Osteoblast (primary cell): ENCODE results near the gene FBLN1. TPM values are rescaled to one million over a fixed set of nuclear protein-coding genes. Genes with fewer than 3 reads are reported as not detected.

Experiments used
- DNase-seq: peaks from one replicate; pipeline ENCODE4 v3.0.0; 2011; ENCODE audit warnings: low spot score, mixed read lengths; ENCODE audit not compliant: insufficient read length; ENCODE audit errors: missing footprints
- H2AFZ ChIP-seq: 2 replicates; pipeline ENCODE4 v1.6.0; 2011; ENCODE audit warnings: mild to moderate bottlenecking, low read length
- H3K27ac ChIP-seq: 2 replicates; pipeline ENCODE4 v1.5.1; 2011; ENCODE audit warnings: mild to moderate bottlenecking, low read depth, low read length, moderate library complexity
- H3K27me3 ChIP-seq: 2 replicates; pipeline ENCODE4 v1.6.0; 2012; ENCODE audit warnings: mild to moderate bottlenecking, control low read depth, inconsistent platforms, low read length, moderate library complexity; ENCODE audit not compliant: insufficient read depth
- H3K36me3 ChIP-seq: 2 replicates; pipeline ENCODE4 v1.5.1; 2011; ENCODE audit warnings: mild to moderate bottlenecking, low read length, control low read depth, moderate library complexity; ENCODE audit not compliant: insufficient read depth
- H3K4me1 ChIP-seq: 2 replicates; pipeline ENCODE4 v1.5.1; 2011; ENCODE audit warnings: mild to moderate bottlenecking, low read length, control low read depth, moderate library complexity; ENCODE audit not compliant: insufficient read depth
- H3K4me2 ChIP-seq: 2 replicates; pipeline ENCODE4 v1.6.0; 2011; ENCODE audit warnings: mild to moderate bottlenecking, low read length; ENCODE audit not compliant: insufficient read depth
- H3K4me3 ChIP-seq: fragments of 200-600 bp; sonication (generic); 3 replicates; pipeline ENCODE4 v1.5.1; 2012; ENCODE audit warnings: mild to moderate bottlenecking, low read length, inconsistent platforms; ENCODE audit not compliant: insufficient read depth
- H3K79me2 ChIP-seq: 2 replicates; pipeline ENCODE4 v1.6.0; 2012; ENCODE audit warnings: mild to moderate bottlenecking, low read length, control low read depth, inconsistent platforms; ENCODE audit not compliant: insufficient read depth
- H3K9me3 ChIP-seq: 2 replicates; pipeline ENCODE4 v1.5.1; 2011; ENCODE audit warnings: low read depth, low read length, control low read depth
- H4K20me1 ChIP-seq: 2 replicates; pipeline ENCODE4 v1.6.0; 2012; ENCODE audit warnings: mild to moderate bottlenecking, low read length, control low read depth; ENCODE audit not compliant: insufficient read depth
- total RNA-seq: library from RNA; depleted of rRNA; stranded (reverse); fragments of >200 nt; gene quantifications from 2 replicates; pipeline ENCODE4 v1.2.3, GENCODE V29; 2012
- TF ChIP-seq, protein P1 (sequence below): IDR thresholded peaks from 2 replicates; pipeline ENCODE4 v1.5.1; 2011; ENCODE audit warnings: mild to moderate bottlenecking, low read depth, low read length, moderate library complexity; ENCODE audit errors: extremely low read depth

Gene FBLN1
- total RNA-seq, 1 donor, result 88.3 TPM

DNA sequence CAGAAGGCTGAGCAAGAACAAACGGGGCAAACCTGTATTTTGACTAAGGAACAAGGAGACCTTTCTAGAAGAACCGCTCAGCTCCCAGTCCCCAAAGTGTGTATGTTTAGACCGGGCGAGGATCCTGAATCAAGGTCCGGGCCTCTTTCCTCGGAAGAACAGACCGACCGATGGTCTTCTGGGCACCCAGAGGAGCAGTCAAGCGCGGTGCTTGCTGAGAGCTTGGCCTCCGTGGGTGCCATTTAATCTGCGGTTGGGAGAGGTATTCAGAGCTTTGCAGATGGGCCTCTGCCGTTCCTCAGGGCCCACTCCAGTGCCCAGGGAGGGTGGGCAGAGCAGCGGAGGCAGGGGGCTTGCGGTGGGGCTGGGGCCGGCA, 142.5 kb downstream of the FBLN1 start:
- H3K79me2 ChIP-seq, result no peaks in the 10 kb centered on the region
- no peaks in the 10 kb centered on the region for H3K9me3 ChIP-seq
- H2AFZ ChIP-seq, result peak overlapping the region; percentile 80
- no peak overlapping the region for H3K27ac ChIP-seq
- H3K4me3 ChIP-seq, result peak overlapping the region; percentile 59
- DNase-seq, result no peak
- peaks cover 5% of the 10 kb centered on the region for H3K27me3 ChIP-seq
- peak overlapping the region; percentile 80 for H3K4me2 ChIP-seq
- no peaks in the 10 kb centered on the region for H4K20me1 ChIP-seq
- no peaks in the 10 kb centered on the region for H3K36me3 ChIP-seq
- H3K4me1 ChIP-seq, result peaks cover 5% of the 10 kb centered on the region
- TF ChIP-seq, protein P1, sequence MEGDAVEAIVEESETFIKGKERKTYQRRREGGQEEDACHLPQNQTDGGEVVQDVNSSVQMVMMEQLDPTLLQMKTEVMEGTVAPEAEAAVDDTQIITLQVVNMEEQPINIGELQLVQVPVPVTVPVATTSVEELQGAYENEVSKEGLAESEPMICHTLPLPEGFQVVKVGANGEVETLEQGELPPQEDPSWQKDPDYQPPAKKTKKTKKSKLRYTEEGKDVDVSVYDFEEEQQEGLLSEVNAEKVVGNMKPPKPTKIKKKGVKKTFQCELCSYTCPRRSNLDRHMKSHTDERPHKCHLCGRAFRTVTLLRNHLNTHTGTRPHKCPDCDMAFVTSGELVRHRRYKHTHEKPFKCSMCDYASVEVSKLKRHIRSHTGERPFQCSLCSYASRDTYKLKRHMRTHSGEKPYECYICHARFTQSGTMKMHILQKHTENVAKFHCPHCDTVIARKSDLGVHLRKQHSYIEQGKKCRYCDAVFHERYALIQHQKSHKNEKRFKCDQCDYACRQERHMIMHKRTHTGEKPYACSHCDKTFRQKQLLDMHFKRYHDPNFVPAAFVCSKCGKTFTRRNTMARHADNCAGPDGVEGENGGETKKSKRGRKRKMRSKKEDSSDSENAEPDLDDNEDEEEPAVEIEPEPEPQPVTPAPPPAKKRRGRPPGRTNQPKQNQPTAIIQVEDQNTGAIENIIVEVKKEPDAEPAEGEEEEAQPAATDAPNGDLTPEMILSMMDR, result no peak

DNA sequence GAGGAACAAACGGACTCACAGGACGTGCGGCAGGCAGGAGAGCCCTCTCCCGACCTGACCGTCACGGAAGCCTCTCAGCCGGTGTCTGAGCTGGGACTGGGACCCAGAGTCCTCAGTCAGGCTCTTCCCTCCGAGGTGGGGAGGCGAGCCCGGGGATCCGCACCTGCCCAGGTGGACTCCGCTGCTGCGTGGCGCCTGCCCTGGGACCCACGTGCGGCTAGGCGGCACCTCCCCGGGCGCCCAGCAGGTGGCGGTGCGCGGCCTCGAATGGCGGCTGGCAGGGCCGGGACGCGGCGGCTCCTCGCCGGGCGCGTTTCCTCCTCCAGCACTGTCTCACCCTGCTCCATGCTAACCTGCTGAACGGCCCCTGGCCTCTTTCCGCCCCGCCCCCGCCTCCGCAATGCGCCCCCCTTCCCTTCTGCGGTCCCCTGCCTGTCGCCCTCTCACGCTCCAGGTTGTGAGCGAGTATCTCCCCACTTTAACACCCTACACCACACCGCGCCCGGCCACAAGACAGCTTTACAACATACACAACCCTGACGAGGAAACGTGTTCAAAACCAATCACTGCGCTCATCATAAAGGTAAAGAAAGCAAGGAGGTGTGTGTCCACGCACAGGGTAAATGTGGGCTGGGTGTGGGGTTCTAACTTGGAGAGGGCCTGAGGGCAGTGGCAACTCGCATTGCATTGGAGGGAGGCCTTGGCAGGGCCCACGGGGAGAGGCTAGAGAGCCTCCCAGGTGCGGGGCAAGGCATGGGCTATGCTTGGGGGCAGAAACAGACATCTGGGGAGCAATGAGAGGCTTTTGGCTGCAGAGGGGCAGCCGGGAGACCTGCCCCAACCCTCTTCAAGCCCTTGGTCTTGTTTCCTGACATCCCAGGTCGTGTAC, 143.1 kb downstream of the FBLN1 start:
- Histone ChIP-seq H4K20me1 (no peaks in the 10 kb centered on the region), H3K79me2 (no peaks in the 10 kb centered on the region), H3K4me3 (peak overlapping the region; percentile 59), H2AFZ (peak overlapping the region; percentile 80), H3K36me3 (no peaks in the 10 kb centered on the region), H3K27me3 (peaks cover 5% of the 10 kb centered on the region), H3K9me3 (no peaks in the 10 kb centered on the region), H3K27ac (no peak overlapping the region), H3K4me1 (peaks cover 5% of the 10 kb centered on the region), H3K4me2 (peak overlapping the region; percentile 80)
- TF ChIP-seq, protein P1, result peak; percentile 69
- DNase-seq, result peak; percentile 96

DNA sequence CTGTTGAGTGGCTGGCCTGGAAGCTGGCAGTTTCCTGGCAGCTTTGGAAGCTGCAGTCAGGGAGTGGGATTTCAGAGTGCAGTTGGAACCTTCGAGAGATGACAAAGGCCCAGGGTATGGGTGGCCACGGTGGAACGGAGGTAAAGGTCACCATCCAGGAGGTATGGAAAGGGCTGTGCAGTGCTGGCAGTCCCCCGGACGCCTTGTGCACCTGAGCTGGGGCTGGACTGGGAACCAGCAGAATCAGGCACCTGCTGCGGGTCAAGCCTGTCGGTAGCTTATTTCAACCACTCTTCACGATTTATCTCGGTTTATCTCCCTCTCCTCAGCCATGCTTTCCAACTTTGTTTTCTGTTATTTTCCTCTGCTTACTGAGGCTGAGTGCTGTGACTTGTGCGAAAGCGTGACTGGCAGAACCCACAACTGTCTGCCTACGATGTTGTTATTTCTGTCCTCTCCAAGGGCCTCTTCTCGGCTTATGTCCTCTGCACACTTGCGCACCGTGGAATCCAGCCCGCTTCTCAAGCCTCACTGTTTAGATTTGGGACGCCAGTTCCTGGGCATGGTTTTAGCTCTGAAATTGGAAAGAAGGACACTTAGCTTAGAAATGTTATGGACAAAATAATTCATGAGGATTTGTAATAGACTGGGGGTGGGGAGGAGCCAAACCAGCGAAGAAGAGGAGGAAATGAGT, 145.0 kb downstream of the FBLN1 start:
- Histone ChIP-seq H3K4me3 (no peak overlapping the region), H4K20me1 (no peaks in the 10 kb centered on the region), H3K9me3 (no peaks in the 10 kb centered on the region), H3K4me1 (peaks cover 5% of the 10 kb centered on the region), H2AFZ (no peak overlapping the region), H3K27me3 (peaks cover 5% of the 10 kb centered on the region), H3K36me3 (no peaks in the 10 kb centered on the region), H3K79me2 (no peaks in the 10 kb centered on the region), H3K4me2 (no peak overlapping the region), H3K27ac (no peak overlapping the region)
- TF ChIP-seq, protein P1, result no peak
- DNase-seq, result no peak
